Subcutaneous adipose tissue (tissue), 4 donors: Measurements from ENCODE around the gene CEP164. TPM values are rescaled to one million over a fixed set of nuclear protein-coding genes. Genes with fewer than 3 reads are reported as not detected.

Experiments used
- total RNA-seq, 4 donors: library from RNA; depleted of rRNA; stranded (reverse); fragments of >200 nt; gene quantifications; one replicate each; pipeline ENCODE4 v1.1.0, GENCODE V29; 2016
- TF ChIP-seq, protein P1 (sequence below): fragments of 450-650 bp; IDR thresholded peaks from one replicate; pipeline ENCODE4 v1.5.1; 2016; ENCODE audit warnings: low read depth, mild to moderate bottlenecking, control low read depth, antibody characterized with exemption, moderate library complexity

CEP164 gene
- total RNA-seq, 4 donors from 2014 or later: 10.9 to 17.6 (median 14.6) TPM

DNA sequence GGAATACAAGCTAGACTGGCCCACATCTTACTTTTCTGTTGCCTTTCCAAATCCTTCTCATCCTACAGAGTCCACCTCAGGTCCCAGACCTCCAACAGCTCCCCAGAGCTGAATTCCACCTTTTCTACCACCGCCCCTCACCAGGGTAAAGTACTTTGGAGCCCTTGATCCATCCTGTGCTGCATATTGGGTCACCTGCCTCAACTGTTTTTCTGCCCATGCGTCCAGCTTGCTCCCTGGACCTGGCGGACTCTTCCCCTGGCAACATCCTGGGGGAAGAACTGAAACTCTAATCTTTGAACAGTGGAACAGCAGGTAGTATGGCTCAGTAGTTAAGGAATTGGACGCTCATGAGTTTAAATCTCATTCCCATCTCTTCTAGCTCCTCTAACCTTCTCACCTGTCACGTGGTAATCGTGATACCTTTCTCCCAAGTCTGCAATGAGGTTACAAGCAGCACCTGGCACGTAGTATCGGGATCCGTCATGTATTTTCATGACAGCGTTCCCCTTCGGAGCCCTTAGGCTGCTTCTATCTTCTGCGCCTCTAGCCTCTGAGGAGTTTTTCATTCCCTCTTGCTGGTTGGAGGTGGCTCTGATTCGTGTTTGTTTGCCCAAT lies 98.1 kb downstream of the CEP164 start:
- TF ChIP-seq, protein P1, sequence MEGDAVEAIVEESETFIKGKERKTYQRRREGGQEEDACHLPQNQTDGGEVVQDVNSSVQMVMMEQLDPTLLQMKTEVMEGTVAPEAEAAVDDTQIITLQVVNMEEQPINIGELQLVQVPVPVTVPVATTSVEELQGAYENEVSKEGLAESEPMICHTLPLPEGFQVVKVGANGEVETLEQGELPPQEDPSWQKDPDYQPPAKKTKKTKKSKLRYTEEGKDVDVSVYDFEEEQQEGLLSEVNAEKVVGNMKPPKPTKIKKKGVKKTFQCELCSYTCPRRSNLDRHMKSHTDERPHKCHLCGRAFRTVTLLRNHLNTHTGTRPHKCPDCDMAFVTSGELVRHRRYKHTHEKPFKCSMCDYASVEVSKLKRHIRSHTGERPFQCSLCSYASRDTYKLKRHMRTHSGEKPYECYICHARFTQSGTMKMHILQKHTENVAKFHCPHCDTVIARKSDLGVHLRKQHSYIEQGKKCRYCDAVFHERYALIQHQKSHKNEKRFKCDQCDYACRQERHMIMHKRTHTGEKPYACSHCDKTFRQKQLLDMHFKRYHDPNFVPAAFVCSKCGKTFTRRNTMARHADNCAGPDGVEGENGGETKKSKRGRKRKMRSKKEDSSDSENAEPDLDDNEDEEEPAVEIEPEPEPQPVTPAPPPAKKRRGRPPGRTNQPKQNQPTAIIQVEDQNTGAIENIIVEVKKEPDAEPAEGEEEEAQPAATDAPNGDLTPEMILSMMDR: no peak

DNA sequence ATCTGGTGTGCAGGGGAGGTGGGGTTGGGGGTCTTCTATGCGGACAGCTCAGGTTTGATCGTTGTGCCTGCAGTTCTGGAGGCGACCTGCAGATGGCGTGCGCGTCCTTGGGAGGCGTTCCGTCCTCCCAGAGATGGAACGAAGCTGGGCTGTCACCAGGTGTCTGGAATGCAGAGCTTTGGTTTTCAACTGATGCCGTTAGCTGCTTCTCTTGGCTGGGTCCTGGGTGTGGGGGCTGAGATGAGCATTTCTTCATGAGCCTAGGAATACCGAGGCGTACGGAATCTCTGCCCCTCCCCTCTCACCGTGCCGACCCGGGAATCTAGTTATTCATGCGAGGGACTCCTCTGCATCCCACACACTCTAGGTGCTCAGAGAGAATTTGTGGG lies 98.6 kb downstream of the CEP164 start:
- TF ChIP-seq, protein P1: no peak

DNA sequence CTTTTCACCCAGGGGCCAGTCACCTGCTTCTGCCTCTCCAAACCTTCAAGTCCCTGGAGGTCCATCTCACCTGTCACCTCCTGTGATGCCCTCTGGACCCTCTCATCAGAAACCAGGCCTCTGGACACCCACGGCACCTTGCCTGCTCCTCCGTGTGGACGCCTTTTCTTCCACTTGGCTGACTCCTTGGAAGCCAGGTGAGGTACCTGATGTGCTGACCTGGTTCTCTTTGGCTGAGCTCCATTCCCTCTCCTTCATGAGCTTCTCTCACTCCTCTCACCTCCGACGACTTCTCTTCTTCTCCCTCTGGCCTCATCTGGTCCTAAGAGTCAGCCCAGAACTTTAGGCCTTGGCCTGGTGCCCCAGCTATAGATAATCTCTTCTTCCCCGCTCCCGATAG lies 99.3 kb downstream of the CEP164 start:
- TF ChIP-seq, protein P1: no peak

DNA sequence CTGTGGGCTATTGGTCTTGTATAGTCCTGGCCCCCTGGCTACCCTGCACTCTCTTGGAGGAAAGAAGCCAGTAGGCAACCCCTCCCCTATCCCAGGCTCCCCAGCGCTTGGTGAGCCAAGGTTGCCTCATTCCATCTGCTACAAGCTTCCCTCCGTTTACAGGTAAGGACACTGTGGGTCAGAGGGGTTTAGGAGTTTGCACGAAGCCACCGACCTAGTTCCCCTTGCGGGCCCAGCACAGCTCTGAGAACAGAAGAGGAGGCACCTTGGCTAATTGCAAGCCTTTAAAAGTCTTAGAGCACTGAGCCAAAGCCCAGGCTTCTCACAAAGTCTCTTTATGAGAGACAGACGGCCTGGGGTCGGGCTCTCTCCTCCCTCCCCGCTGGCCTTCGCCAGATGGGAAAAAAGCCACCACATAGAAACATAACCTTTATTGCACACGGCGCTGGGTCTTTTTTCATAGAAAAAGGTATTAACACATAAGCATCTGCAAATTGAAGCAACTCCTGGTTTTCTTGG lies 99.8 kb downstream of the CEP164 start:
- TF ChIP-seq, protein P1: no peak

GRCh38 chr11:117428186-117428855 lies 100.7 kb downstream of the CEP164 start:
- TF ChIP-seq, protein P1: no peak

- TF ChIP-seq, protein P1: no peak
These were observed 101.2 kb downstream of the CEP164 start for GRCh38 chr11:117428856-117429229.

GRCh38 chr11:117430293-117430955 lies 102.8 kb downstream of the CEP164 start:
- TF ChIP-seq, protein P1: no peak
